Measurements from ENCODE around the gene MAS1. TPM values are rescaled to one million over a fixed set of nuclear protein-coding genes. Genes with fewer than 3 reads are reported as not detected.

Gene MAS1
- total and polyA plus RNA-seq, 10 of the 15 experiments (the other 5 are each of a cell fraction or from before 2014, with no cell fraction given) = under 0.01 to 0.08 TPM; not detected in 8

DNA sequence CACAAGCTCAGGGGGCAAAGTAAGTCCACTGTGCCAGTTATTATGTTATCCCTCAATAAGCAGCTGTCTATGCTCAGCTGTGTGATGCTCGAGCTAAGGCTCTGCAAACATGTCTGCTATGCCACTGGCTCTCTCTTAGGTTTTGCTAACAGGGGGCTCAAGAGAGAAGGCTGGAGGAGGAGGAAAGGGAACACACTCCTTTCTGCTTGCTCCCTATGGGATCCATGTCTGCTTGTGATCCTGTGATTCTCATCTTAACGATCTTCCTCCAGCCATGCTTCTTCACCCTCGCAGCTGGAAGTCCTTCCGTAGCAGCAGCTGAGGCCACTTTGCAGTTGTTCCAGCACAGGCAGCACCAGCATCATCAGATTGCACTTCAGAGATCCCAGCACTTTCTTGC is 41.1 kb downstream of the MAS1 start:
- no peak overlapping the region for H3K4me3 ChIP-seq
- H3K79me2 ChIP-seq (ENCODE audit: control insufficient read depth, insufficient read depth, low read length) = no peaks in the 10 kb centered on the region
- peak overlapping the region; percentile 51 for H3K4me2 ChIP-seq (ENCODE audit: control insufficient read depth, insufficient read depth)
- ChIA-PET RAD21 (ENCODE audit: unreplicated experiment) (interaction anchor here (1.0 to 5.5 kb wide), 11 partner anchors 9 to 141 kb away, joined by 3 to 34 read pairs (median 4); no protein-coding TSS in a partner anchor), CTCF (interaction anchor here (0.8 to 3.7 kb wide), 9 partner anchors 9 to 240 kb away, joined by 3 to 26 read pairs (median 3); partner anchors contain the start of gene MRPL18), SMC1A (ENCODE audit: uncharacterized antibody, unreplicated experiment) (interaction anchor here (0.7 to 6.8 kb wide), 16 partner anchors 10 to 601 kb away, joined by 3 to 95 read pairs (median 5); partner anchors contain the start of gene IGF2R), POLR2A (interaction anchor here (0.6 to 1.8 kb wide), 4 partner anchors 18 to 232 kb away, joined by 3 to 7 read pairs (median 4); no protein-coding TSS in a partner anchor)
- in situ Hi-C loops (cut with MboI) = no loop called here
- peaks cover 25% of the 10 kb centered on the region for H3K4me1 ChIP-seq (ENCODE audit: control insufficient read depth, insufficient read depth, low read length)
- no TSS peak for BruUV-seq (replicated peaks)
- H3K36me3 ChIP-seq (ENCODE audit: control insufficient read depth in 2 of 2, insufficient read depth in 2 of 2, low read length in 1 of 2) = no peaks in the 10 kb centered on the region
- peak; percentile 34 for ATAC-seq
- no peaks in the 10 kb centered on the region for H4K20me1 ChIP-seq (ENCODE audit: control insufficient read depth, insufficient read depth)
- no peak for DNase-seq (ENCODE audit: low read depth, low spot score)
- intact Hi-C loops (cut with micrococcal nuclease; ENCODE audit: unreplicated experiment) = loop anchor here (2.0 to 5.0 kb wide), 5 partner anchors 19 to 205 kb away; partner anchors contain the start of genes TCP1 and WTAP
- no peak overlapping the region for H3K27ac ChIP-seq (ENCODE audit: control insufficient read depth, insufficient read depth)
- no peak overlapping the region for H2AFZ ChIP-seq (ENCODE audit: control insufficient read depth, low read depth, low read length)
- FAIRE-seq = no peak
- WGBS (ENCODE audit: insufficient coverage, insufficient replicate concordance, low lambda C conversion rate, missing lambda C conversion rate) = 75% methylated on average over 4 of the region's 4 CpGs
- H3K9me3 ChIP-seq (replicated peaks; ENCODE audit: control insufficient read depth, insufficient read depth, low read length) = peaks cover 2% of the 10 kb centered on the region; the same call in 1 of the 3 replicates
- H3K27me3 ChIP-seq (replicated peaks in 1 of 2; ENCODE audit: control insufficient read depth in 2 of 2, insufficient read depth in 2 of 2, low read length in 1 of 2) = no peaks in the 10 kb centered on the region
- H3K9ac ChIP-seq (ENCODE audit: control insufficient read depth, insufficient read depth, low read length) = no peak overlapping the region
- TF ChIP-seq ZSCAN29 (IDR thresholded peaks at IDR 0.05) = no peak
- no peak for TF ChIP-seq POU2F2 (IDR thresholded peaks at IDR 0.05; ENCODE audit: borderline replicate concordance, low read depth, low read length)
- TF ChIP-seq, protein P1, sequence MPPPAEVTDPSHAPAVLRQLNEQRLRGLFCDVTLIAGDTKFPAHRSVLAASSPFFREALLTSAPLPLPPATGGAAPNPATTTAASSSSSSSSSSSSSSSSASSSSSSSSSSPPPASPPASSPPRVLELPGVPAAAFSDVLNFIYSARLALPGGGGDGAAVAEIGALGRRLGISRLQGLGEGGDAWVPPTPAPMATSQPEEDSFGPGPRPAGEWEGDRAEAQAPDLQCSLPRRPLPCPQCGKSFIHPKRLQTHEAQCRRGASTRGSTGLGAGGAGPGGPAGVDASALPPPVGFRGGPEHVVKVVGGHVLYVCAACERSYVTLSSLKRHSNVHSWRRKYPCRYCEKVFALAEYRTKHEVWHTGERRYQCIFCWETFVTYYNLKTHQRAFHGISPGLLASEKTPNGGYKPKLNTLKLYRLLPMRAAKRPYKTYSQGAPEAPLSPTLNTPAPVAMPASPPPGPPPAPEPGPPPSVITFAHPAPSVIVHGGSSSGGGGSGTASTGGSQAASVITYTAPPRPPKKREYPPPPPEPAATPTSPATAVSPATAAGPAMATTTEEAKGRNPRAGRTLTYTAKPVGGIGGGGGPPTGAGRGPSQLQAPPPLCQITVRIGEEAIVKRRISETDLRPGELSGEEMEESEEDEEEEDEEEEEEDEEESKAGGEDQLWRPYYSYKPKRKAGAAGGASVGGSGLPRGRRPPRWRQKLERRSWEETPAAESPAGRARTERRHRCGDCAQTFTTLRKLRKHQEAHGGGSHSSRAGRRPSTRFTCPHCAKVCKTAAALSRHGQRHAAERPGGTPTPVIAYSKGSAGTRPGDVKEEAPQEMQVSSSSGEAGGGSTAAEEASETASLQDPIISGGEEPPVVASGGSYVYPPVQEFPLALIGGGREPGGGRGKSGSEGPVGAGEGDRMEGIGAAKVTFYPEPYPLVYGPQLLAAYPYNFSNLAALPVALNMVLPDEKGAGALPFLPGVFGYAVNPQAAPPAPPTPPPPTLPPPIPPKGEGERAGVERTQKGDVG (CRISPR knock-in tag; IDR thresholded peaks at IDR 0.05) = no peak
- TF ChIP-seq, protein P2, sequence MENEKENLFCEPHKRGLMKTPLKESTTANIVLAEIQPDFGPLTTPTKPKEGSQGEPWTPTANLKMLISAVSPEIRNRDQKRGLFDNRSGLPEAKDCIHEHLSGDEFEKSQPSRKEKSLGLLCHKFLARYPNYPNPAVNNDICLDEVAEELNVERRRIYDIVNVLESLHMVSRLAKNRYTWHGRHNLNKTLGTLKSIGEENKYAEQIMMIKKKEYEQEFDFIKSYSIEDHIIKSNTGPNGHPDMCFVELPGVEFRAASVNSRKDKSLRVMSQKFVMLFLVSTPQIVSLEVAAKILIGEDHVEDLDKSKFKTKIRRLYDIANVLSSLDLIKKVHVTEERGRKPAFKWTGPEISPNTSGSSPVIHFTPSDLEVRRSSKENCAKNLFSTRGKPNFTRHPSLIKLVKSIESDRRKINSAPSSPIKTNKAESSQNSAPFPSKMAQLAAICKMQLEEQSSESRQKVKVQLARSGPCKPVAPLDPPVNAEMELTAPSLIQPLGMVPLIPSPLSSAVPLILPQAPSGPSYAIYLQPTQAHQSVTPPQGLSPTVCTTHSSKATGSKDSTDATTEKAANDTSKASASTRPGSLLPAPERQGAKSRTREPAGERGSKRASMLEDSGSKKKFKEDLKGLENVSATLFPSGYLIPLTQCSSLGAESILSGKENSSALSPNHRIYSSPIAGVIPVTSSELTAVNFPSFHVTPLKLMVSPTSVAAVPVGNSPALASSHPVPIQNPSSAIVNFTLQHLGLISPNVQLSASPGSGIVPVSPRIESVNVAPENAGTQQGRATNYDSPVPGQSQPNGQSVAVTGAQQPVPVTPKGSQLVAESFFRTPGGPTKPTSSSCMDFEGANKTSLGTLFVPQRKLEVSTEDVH (IDR thresholded peaks at IDR 0.05; ENCODE audit: low read depth, partially characterized antibody) = no peak
- no peak for TF ChIP-seq CHD2 (IDR thresholded peaks at IDR 0.05; ENCODE audit: borderline replicate concordance, low read depth, low read length)
- TF ChIP-seq MEF2B (IDR thresholded peaks at IDR 0.05; ENCODE audit: partially characterized antibody, poor library complexity, severe bottlenecking) = no peak
- TF ChIP-seq, protein P3, sequence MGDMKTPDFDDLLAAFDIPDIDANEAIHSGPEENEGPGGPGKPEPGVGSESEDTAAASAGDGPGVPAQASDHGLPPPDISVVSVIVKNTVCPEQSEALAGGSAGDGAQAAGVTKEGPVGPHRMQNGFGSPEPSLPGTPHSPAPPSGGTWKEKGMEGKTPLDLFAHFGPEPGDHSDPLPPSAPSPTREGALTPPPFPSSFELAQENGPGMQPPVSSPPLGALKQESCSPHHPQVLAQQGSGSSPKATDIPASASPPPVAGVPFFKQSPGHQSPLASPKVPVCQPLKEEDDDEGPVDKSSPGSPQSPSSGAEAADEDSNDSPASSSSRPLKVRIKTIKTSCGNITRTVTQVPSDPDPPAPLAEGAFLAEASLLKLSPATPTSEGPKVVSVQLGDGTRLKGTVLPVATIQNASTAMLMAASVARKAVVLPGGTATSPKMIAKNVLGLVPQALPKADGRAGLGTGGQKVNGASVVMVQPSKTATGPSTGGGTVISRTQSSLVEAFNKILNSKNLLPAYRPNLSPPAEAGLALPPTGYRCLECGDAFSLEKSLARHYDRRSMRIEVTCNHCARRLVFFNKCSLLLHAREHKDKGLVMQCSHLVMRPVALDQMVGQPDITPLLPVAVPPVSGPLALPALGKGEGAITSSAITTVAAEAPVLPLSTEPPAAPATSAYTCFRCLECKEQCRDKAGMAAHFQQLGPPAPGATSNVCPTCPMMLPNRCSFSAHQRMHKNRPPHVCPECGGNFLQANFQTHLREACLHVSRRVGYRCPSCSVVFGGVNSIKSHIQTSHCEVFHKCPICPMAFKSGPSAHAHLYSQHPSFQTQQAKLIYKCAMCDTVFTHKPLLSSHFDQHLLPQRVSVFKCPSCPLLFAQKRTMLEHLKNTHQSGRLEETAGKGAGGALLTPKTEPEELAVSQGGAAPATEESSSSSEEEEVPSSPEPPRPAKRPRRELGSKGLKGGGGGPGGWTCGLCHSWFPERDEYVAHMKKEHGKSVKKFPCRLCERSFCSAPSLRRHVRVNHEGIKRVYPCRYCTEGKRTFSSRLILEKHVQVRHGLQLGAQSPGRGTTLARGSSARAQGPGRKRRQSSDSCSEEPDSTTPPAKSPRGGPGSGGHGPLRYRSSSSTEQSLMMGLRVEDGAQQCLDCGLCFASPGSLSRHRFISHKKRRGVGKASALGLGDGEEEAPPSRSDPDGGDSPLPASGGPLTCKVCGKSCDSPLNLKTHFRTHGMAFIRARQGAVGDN (IDR thresholded peaks at IDR 0.05) = no peak
- TF ChIP-seq NFXL1 (IDR thresholded peaks at IDR 0.05; ENCODE audit: borderline replicate concordance) = no peak
- no peak for TF ChIP-seq RAD21 (IDR thresholded peaks at IDR 0.05; ENCODE audit: insufficient read depth, low read depth, low read length)
- no peak for TF ChIP-seq JUNB (IDR thresholded peaks at IDR 0.05)
- TF ChIP-seq ZBED1 (IDR thresholded peaks at IDR 0.05; ENCODE audit: borderline replicate concordance) = no peak
- no peak for TF ChIP-seq ZNF207 (IDR thresholded peaks at IDR 0.05; ENCODE audit: borderline replicate concordance)
- no peak for TF ChIP-seq MXI1 (IDR thresholded peaks at IDR 0.05; ENCODE audit: low read depth, low read length)
- no peak for TF ChIP-seq SMARCA5 (IDR thresholded peaks at IDR 0.05)
- no peak for TF ChIP-seq NBN (IDR thresholded peaks at IDR 0.05)

Data from GM12878 (cell line).